Measurements from ENCODE around the gene RBM47.

GRCh38 chr4:40530961-40531635 lies 98.6 kb downstream of the RBM47 start:
- TF ChIP-seq, protein P1, sequence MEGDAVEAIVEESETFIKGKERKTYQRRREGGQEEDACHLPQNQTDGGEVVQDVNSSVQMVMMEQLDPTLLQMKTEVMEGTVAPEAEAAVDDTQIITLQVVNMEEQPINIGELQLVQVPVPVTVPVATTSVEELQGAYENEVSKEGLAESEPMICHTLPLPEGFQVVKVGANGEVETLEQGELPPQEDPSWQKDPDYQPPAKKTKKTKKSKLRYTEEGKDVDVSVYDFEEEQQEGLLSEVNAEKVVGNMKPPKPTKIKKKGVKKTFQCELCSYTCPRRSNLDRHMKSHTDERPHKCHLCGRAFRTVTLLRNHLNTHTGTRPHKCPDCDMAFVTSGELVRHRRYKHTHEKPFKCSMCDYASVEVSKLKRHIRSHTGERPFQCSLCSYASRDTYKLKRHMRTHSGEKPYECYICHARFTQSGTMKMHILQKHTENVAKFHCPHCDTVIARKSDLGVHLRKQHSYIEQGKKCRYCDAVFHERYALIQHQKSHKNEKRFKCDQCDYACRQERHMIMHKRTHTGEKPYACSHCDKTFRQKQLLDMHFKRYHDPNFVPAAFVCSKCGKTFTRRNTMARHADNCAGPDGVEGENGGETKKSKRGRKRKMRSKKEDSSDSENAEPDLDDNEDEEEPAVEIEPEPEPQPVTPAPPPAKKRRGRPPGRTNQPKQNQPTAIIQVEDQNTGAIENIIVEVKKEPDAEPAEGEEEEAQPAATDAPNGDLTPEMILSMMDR (IDR thresholded peaks at IDR 0.05) = no peak
- TF ChIP-seq POLR2A (IDR thresholded peaks at IDR 0.05) = no peak
